ENCODE measurements around the gene GPRC5A.

Gene GPRC5A

GRCh38 chr12:12915656-12916055 is 24.3 kb downstream of the GPRC5A start:
- DNase-seq = no peak

GRCh38 chr12:12916135-12916944 is 25.0 kb downstream of the GPRC5A start:
- DNase-seq = peak; percentile 80 to 86

GRCh38 chr12:12917517-12917916 is 26.2 kb downstream of the GPRC5A start:
- DNase-seq = no peak

- DNase-seq = no peak
Observed at GRCh38 chr12:12918781-12919389, 27.5 kb downstream of the GPRC5A start.

- DNase-seq = no peak
Observed at GRCh38 chr12:12919666-12920435, 28.5 kb downstream of the GPRC5A start.

GRCh38 chr12:12922191-12922616 is 30.8 kb downstream of the GPRC5A start:
- no peak for DNase-seq

- no peak for DNase-seq
Observed at GRCh38 chr12:12922978-12923377, 31.6 kb downstream of the GPRC5A start.

- DNase-seq = no peak
Observed at GRCh38 chr12:12924169-12924568, 32.8 kb downstream of the GPRC5A start.

- no peak for DNase-seq
Observed at GRCh38 chr12:12925388-12925787, 34.0 kb downstream of the GPRC5A start.

- no peak for DNase-seq
Observed at GRCh38 chr12:12926571-12927071, 35.3 kb downstream of the GPRC5A start.

- DNase-seq = peak; percentile 68 to 71
Observed at GRCh38 chr12:12927211-12928079, 36.1 kb downstream of the GPRC5A start.

- no peak for DNase-seq
Observed at GRCh38 chr12:12929696-12930095, 38.3 kb downstream of the GPRC5A start.

GRCh38 chr12:12930633-12931219 is 39.4 kb downstream of the GPRC5A start:
- DNase-seq = no peak

GRCh38 chr12:12933742-12934141 is 42.4 kb downstream of the GPRC5A start:
- no peak for DNase-seq

- no peak for DNase-seq
Observed at GRCh38 chr12:12934556-12934955, 43.2 kb downstream of the GPRC5A start.

- no peak for DNase-seq
Observed at GRCh38 chr12:12936983-12937491, 45.7 kb downstream of the GPRC5A start.

GRCh38 chr12:12938541-12938940 is 47.2 kb downstream of the GPRC5A start:
- DNase-seq = no peak

- DNase-seq = no peak
Observed at GRCh38 chr12:12939888-12940287, 48.5 kb downstream of the GPRC5A start.

GRCh38 chr12:12941450-12942350 is 50.3 kb downstream of the GPRC5A start:
- no peak for DNase-seq

GRCh38 chr12:12943586-12944260 is 52.4 kb downstream of the GPRC5A start:
- no peak for DNase-seq
